B cell (primary cell): ENCODE results near the gene PTEN. TPM values are rescaled to one million over a fixed set of nuclear protein-coding genes. Genes with fewer than 3 reads are reported as not detected.

Experiments
- ATAC-seq: fragments of 200-7000 bp; cut with Tn5 transposase; one replicate; pipeline ENCODE4 v1.10.0; 2021; ENCODE audit warnings: low read depth, mild to moderate bottlenecking, moderate number of reproducible peaks, moderate library complexity
- CTCF ChIA-PET: fragments of 350-600 bp; sonication (Branson Sonifier 250); formaldehyde crosslinking; loops from one replicate; lab custom pipeline; 2021; ENCODE audit warnings: antibody characterized with exemption, inconsistent platforms; lab: Charles Lee
- POLR2A ChIA-PET: fragments of 350-600 bp; sonication (Branson Sonifier 250); formaldehyde crosslinking; loops from one replicate; lab custom pipeline; 2021; ENCODE audit warnings: antibody characterized with exemption; lab: Charles Lee
- DNase-seq: peaks from one replicate; pipeline ENCODE4 v3.0.0; 2013
- H2AFZ ChIP-seq: 2 replicates; pipeline ENCODE4 v1.6.1; 2012; ENCODE audit warnings: mild to moderate bottlenecking, low read depth, low read length; ENCODE audit not compliant: insufficient read depth, poor library complexity, severe bottlenecking
- H3K27ac ChIP-seq, 2 donors: 1 replicate in 1 of 2; 2 replicates in 1 of 2; pipeline ENCODE4 v1.5.1; 2012 to 2013; ENCODE audit warnings: low read length in 2 of 2, mild to moderate bottlenecking in 2 of 2, moderate library complexity in 1 of 2
- H3K27me3 ChIP-seq, 4 experiments: fragments of 200-600 bp in 1 of 4; sonication (generic) in 1 of 4; replicated peaks in 1 of 4; 1 replicate in 2 of 4; 2 replicates in 2 of 4; pipeline versions ENCODE4 v1.6.1 to v1.7.0; 2013 to 2016; ENCODE audit warnings: low read length in 3 of 4, mild to moderate bottlenecking in 2 of 4, mixed read lengths in 1 of 4, moderate library complexity in 1 of 4; ENCODE audit not compliant: insufficient read depth in 4 of 4, control insufficient read depth in 3 of 4; ENCODE audit errors: control extremely low read depth in 1 of 4
- H3K36me3 ChIP-seq, 2 experiments: replicated peaks in 1 of 2; 1 replicate in 1 of 2; 2 replicates in 1 of 2; pipeline versions ENCODE4 v1.6.1 to v1.7.1; 2013; ENCODE audit warnings: low read length in 1 of 2; ENCODE audit not compliant: insufficient read depth in 2 of 2, control insufficient read depth in 1 of 2; ENCODE audit errors: control extremely low read depth in 1 of 2, extremely low read depth in 1 of 2
- H3K4me1 ChIP-seq, 2 donors: fragments of 200-600 bp in 1 of 2; sonication (generic) in 1 of 2; 1 replicate in 1 of 2; 2 replicates in 1 of 2; pipeline versions ENCODE4 v1.5.1 to v1.6.1; 2013 to 2017; ENCODE audit warnings: low read length in 2 of 2; ENCODE audit not compliant: control insufficient read depth in 2 of 2, insufficient read depth in 2 of 2
- H3K4me2 ChIP-seq: replicated peaks from 2 replicates; pipeline ENCODE3; 2012; ENCODE audit warnings: mild to moderate bottlenecking, low read depth, low read length; ENCODE audit not compliant: poor library complexity, severe bottlenecking
- H3K4me3 ChIP-seq, 5 experiments: fragments of 200-600 bp in 1 of 5; sonication (generic) in 1 of 5; 1 replicate in 3 of 5; 2 replicates in 2 of 5; pipeline versions ENCODE4 v1.5.1 to v1.7.0; 2011 to 2016; ENCODE audit warnings: low read length in 4 of 5, mild to moderate bottlenecking in 4 of 5, low read depth in 2 of 5, control low read depth in 1 of 5, moderate library complexity in 1 of 5; ENCODE audit not compliant: insufficient read depth in 1 of 5; ENCODE audit errors: control extremely low read depth in 1 of 5, extremely low read depth in 1 of 5
- H3K79me2 ChIP-seq: fragments of 200-600 bp; sonication (generic); one replicate; pipeline ENCODE4 v1.6.0; 2016; ENCODE audit warnings: low read length; ENCODE audit not compliant: control insufficient read depth, insufficient read depth
- H3K9ac ChIP-seq: fragments of 200-600 bp; sonication (generic); 2 replicates; pipeline ENCODE4 v1.6.1; 2017; ENCODE audit warnings: mild to moderate bottlenecking, low read length, moderate library complexity
- H3K9me3 ChIP-seq, 3 donors: one replicate each; pipeline versions ENCODE4 v1.6.1 to v1.7.1; 2013; ENCODE audit warnings: low read length in 2 of 3; ENCODE audit not compliant: control insufficient read depth in 2 of 3, insufficient read depth in 1 of 3; ENCODE audit errors: control extremely low read depth in 1 of 3
- H4K20me1 ChIP-seq: 2 replicates; pipeline ENCODE4 v1.6.0; 2012; ENCODE audit warnings: mild to moderate bottlenecking, low read length; ENCODE audit not compliant: insufficient read depth, control insufficient read depth, poor library complexity, severe bottlenecking
- H3K27ac Mint-ChIP-seq: one replicate; pipeline ENCODE4 v1.8.0; 2021; ENCODE audit warnings: mixed read lengths
- H3K27me3 Mint-ChIP-seq: one replicate; pipeline ENCODE4 v1.8.0; 2021; ENCODE audit warnings: mixed read lengths
- H3K4me1 Mint-ChIP-seq: one replicate; pipeline ENCODE4 v1.8.0; 2021; ENCODE audit warnings: mixed read lengths
- H3K4me3 Mint-ChIP-seq: one replicate; pipeline ENCODE4 v1.8.0; 2021; ENCODE audit warnings: mixed read lengths
- H3K9me3 Mint-ChIP-seq: one replicate; pipeline ENCODE4 v1.8.0; 2022; ENCODE audit warnings: mixed read lengths; ENCODE audit not compliant: insufficient read depth
- EZH2 ChIP-seq: IDR thresholded peaks from 2 replicates; pipeline ENCODE4 v1.6.1; 2012; ENCODE audit warnings: borderline replicate concordance, low read depth, mild to moderate bottlenecking, moderate library complexity, low read length; ENCODE audit not compliant: insufficient read depth, poor library complexity, severe bottlenecking
- whole genome bisulfite sequencing: methylation state at CpG from one replicate; pipeline ENCODE4 v1.1.5; 2013; ENCODE audit warnings: missing lambda C conversion rate; ENCODE audit not compliant: insufficient coverage; 5-methylcytosine and 5-hydroxymethylcytosine counted together
- intact Hi-C: fragments of 100-400 bp; cut with micrococcal nuclease; formaldehyde crosslinking; loops from one replicate; pipeline ENCODE4 v1.10.0; 2022
- polyA plus RNA-seq: library from polyadenylated mRNA; depleted of rRNA; stranded (reverse); fragments of >200 nt; gene quantifications from 2 replicates; pipeline ENCODE4 v1.2.3, GENCODE V29; 2012
- total RNA-seq, 2 donors: library from RNA; stranded (reverse); fragments of 120-200 nt in 1 of 2; gene quantifications; 1 replicate in 1 of 2; 2 replicates in 1 of 2; pipeline versions ENCODE4 v1.2.3 to v1.2.4, GENCODE V29; 2013 to 2022
- TF ChIP-seq, protein P1 (sequence below): fragments of 200-600 bp; IDR thresholded peaks from one replicate; pipeline ENCODE4 v1.8.0; 2022; ENCODE audit warnings: antibody characterized with exemption, mild to moderate bottlenecking

PTEN gene
- total and polyA plus RNA-seq, 2 donors (not counting 1 experiment from before 2014, with no cell fraction given) = 15.2 to 114 TPM

DNA sequence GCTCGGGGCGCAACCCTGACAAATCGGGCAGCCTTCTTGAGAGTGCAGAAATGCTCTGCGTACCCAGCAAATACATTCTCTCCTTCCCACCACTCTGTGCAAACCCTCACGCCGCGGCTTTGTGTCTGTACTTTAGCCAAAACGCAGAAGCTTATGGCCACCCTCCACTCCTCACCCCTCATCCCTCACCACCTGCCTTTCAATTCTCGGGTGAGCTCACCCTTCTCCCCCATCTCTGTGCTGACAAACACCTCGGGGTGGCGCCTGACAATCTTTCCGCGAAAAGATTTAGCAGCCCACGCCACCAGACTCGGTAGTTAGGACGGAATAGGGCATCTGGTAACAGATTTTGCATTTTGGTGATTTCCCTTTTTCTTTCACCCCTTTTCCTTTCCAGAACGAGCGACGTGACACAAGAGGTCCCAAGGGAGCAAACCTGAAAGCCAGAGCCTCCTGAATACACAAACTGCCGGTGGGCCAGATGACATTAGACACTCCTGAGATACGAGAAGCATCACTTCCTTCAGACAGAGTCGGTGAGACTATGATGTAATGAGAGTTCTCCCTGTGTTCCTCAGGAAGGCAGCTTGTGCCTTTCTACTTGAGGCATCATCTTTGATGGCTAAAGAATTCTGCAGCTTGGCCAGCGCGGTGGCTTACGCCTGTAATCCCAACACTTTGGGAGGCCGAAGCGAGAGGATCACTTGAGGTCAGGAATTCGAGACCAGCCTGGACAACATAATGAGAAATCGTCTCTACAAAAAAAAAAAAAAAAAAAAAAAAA is 44.7 kb upstream of the PTEN start:
- POLR2A ChIA-PET = interaction anchor here (0.6 to 3.4 kb wide), 3 partner anchors 44 to 1296 kb away, joined by 3 to 27 read pairs (median 5); partner anchors contain the start of genes KLLN, PTEN and RNLS
- WGBS = 21% methylated on average over 26 of the region's 29 CpGs
- peak; percentile 85 for DNase-seq

More for the DNA sequence above, 44.7 kb upstream of the PTEN start:
- H4K20me1 ChIP-seq = peaks cover 16% of the 10 kb centered on the region
- H3K4me1 ChIP-seq = peaks cover 15 to 25% of the 10 kb centered on the region in 2 donors
- no peaks in the 10 kb centered on the region for H3K9me3 Mint-ChIP-seq
- peaks cover 37% of the 10 kb centered on the region for H3K4me1 Mint-ChIP-seq
- CTCF ChIA-PET = interaction anchor here (1.0 to 2.7 kb wide), 8 partner anchors 32 to 1018 kb away, joined by 3 to 12 read pairs (median 4); partner anchors contain the start of genes KLLN and PTEN
- H3K4me2 ChIP-seq = peak overlapping the region; percentile 84
- H3K9me3 ChIP-seq = no peaks in the 10 kb centered on the region
- H3K27ac ChIP-seq = peak overlapping the region; percentile 91 to 95
- H3K4me3 Mint-ChIP-seq = peak overlapping the region; percentile 96
- peak; percentile 65 for ATAC-seq
- no peaks in the 10 kb centered on the region for H3K36me3 ChIP-seq
- peak overlapping the region; percentile 97 for H3K27ac Mint-ChIP-seq
- intact Hi-C loops = loop anchor here (1.0 to 5.0 kb wide), 4 partner anchors 44 to 1594 kb away; partner anchors contain the start of genes IFIT5 and RNLS
- TF ChIP-seq, protein P1, sequence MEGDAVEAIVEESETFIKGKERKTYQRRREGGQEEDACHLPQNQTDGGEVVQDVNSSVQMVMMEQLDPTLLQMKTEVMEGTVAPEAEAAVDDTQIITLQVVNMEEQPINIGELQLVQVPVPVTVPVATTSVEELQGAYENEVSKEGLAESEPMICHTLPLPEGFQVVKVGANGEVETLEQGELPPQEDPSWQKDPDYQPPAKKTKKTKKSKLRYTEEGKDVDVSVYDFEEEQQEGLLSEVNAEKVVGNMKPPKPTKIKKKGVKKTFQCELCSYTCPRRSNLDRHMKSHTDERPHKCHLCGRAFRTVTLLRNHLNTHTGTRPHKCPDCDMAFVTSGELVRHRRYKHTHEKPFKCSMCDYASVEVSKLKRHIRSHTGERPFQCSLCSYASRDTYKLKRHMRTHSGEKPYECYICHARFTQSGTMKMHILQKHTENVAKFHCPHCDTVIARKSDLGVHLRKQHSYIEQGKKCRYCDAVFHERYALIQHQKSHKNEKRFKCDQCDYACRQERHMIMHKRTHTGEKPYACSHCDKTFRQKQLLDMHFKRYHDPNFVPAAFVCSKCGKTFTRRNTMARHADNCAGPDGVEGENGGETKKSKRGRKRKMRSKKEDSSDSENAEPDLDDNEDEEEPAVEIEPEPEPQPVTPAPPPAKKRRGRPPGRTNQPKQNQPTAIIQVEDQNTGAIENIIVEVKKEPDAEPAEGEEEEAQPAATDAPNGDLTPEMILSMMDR = no peak
- no peak for TF ChIP-seq EZH2
- peaks cover 41% of the 10 kb centered on the region for H3K79me2 ChIP-seq
- H3K9ac ChIP-seq = peak overlapping the region; percentile 87
- no peaks in the 10 kb centered on the region for H3K27me3 ChIP-seq
- peak overlapping the region; percentile 88 for H2AFZ ChIP-seq
- H3K4me3 ChIP-seq = peak overlapping the region; percentile 84 to 93 (median 87)
- H3K27me3 Mint-ChIP-seq = no peaks in the 10 kb centered on the region
